ENCODE results near the gene ASB13.

DNA sequence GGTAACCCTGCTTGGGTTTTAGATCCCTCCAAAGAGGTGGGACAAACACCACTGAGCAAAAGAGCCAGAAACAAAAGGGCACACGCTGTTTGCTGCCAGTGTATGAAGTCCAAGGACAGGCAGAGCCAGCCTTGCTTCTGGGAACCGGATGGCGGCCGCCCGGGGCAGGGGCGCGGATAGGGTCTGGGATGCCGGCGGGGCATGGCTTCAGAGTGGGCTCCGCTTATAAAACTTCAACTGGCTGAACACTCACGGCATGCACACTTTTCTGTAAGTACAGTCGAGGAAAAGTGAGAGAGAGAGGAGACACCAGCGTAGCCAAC lies 62.6 kb downstream of the ASB13 start:
- TF ChIP-seq ZNF837 (tag by site-specific recombination; IDR thresholded peaks at IDR 0.05) (no peak), ZNF274 (IDR thresholded peaks at IDR 0.05; ENCODE audit: low read length) (no peak), ZNF274 (tag by site-specific recombination; IDR thresholded peaks at IDR 0.05; ENCODE audit: borderline replicate concordance) (no peak)
- TF ChIP-seq, protein P1, sequence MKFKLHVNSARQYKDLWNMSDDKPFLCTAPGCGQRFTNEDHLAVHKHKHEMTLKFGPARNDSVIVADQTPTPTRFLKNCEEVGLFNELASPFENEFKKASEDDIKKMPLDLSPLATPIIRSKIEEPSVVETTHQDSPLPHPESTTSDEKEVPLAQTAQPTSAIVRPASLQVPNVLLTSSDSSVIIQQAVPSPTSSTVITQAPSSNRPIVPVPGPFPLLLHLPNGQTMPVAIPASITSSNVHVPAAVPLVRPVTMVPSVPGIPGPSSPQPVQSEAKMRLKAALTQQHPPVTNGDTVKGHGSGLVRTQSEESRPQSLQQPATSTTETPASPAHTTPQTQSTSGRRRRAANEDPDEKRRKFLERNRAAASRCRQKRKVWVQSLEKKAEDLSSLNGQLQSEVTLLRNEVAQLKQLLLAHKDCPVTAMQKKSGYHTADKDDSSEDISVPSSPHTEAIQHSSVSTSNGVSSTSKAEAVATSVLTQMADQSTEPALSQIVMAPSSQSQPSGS (tag by site-specific recombination; IDR thresholded peaks at IDR 0.05; ENCODE audit: low read depth) = no peak
- TF ChIP-seq, protein P2, sequence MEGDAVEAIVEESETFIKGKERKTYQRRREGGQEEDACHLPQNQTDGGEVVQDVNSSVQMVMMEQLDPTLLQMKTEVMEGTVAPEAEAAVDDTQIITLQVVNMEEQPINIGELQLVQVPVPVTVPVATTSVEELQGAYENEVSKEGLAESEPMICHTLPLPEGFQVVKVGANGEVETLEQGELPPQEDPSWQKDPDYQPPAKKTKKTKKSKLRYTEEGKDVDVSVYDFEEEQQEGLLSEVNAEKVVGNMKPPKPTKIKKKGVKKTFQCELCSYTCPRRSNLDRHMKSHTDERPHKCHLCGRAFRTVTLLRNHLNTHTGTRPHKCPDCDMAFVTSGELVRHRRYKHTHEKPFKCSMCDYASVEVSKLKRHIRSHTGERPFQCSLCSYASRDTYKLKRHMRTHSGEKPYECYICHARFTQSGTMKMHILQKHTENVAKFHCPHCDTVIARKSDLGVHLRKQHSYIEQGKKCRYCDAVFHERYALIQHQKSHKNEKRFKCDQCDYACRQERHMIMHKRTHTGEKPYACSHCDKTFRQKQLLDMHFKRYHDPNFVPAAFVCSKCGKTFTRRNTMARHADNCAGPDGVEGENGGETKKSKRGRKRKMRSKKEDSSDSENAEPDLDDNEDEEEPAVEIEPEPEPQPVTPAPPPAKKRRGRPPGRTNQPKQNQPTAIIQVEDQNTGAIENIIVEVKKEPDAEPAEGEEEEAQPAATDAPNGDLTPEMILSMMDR (tag by site-specific recombination; IDR thresholded peaks at IDR 0.05) = no peak

Data from HEK293 (cell line).